Esophagus muscularis mucosa (tissue), 4 donors: ENCODE data around the gene MXI1.

ENCODE experiments used
- EP300 ChIP-seq: sonication (generic); formaldehyde crosslinking; IDR thresholded peaks from one replicate; pipeline ENCODE4 v1.6.1; 2017; ENCODE audit warnings: antibody characterized with exemption
- POLR2A ChIP-seq: fragments of 450-650 bp; IDR thresholded peaks from one replicate; pipeline ENCODE4 v1.6.1; 2017; ENCODE audit warnings: antibody characterized with exemption, moderate library complexity, mild to moderate bottlenecking, low read depth
- POLR2AphosphoS5 ChIP-seq, 2 donors: sonication (generic); formaldehyde crosslinking; IDR thresholded peaks; one replicate each; pipeline ENCODE4 v1.6.1; 2017; ENCODE audit warnings: antibody characterized with exemption in 2 of 2
- TF ChIP-seq, protein P1 (sequence below), 3 experiments: fragments of 200-600 bp in 2 of 3; fragments of 450-650 bp in 1 of 3; sonication (generic) in 2 of 3; IDR thresholded peaks; one replicate each; pipeline ENCODE4 v1.5.1; 2017 to 2019; ENCODE audit warnings: antibody characterized with exemption in 3 of 3, mild to moderate bottlenecking in 2 of 3, moderate library complexity in 1 of 3

DNA sequence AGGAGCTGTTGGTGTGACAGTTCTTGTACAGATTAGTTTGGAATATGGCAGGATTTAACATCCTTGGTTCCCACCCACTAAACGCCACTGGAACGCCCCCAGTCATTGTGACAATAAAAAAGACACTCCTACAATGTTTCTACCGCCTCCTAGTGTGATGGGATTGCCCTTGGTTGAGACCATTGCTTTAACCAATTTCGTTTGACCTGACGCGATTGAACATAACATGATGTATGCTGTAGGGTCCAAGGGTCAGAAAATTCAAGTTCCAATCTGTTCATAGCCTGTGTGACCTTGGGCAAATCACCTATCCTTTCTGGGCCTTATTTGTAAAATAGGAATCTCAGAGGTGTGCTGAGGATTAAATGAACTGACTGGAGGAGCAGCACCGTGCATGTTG is 12.5 kb downstream of the MXI1 start:
- TF ChIP-seq EP300 (no peak), POLR2A (no peak), POLR2AphosphoS5 (IDR thresholded peaks at IDR 0.05) (no peak)
- TF ChIP-seq, protein P1, sequence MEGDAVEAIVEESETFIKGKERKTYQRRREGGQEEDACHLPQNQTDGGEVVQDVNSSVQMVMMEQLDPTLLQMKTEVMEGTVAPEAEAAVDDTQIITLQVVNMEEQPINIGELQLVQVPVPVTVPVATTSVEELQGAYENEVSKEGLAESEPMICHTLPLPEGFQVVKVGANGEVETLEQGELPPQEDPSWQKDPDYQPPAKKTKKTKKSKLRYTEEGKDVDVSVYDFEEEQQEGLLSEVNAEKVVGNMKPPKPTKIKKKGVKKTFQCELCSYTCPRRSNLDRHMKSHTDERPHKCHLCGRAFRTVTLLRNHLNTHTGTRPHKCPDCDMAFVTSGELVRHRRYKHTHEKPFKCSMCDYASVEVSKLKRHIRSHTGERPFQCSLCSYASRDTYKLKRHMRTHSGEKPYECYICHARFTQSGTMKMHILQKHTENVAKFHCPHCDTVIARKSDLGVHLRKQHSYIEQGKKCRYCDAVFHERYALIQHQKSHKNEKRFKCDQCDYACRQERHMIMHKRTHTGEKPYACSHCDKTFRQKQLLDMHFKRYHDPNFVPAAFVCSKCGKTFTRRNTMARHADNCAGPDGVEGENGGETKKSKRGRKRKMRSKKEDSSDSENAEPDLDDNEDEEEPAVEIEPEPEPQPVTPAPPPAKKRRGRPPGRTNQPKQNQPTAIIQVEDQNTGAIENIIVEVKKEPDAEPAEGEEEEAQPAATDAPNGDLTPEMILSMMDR (IDR thresholded peaks at IDR 0.05) = no peak
